DOHH2 (cell line): ENCODE results near the gene SPSB1.

Experiments used
- CTCF ChIP-seq: fragments of 200-600 bp; sonication (generic); IDR thresholded peaks from one replicate; pipeline ENCODE4 v1.5.1; 2014; ENCODE audit warnings: antibody characterized with exemption, mild to moderate bottlenecking, low read depth, low read length; ENCODE audit not compliant: poor library complexity, severe bottlenecking
- EZH2phosphoT487 ChIP-seq: fragments of 200-600 bp; sonication (generic); IDR thresholded peaks from 2 replicates; pipeline ENCODE4 v1.6.1; 2017; ENCODE audit warnings: borderline replicate concordance, mild to moderate bottlenecking, antibody characterized with exemption, low read length, moderate library complexity, mixed read lengths

- TF ChIP-seq CTCF: no peak
- no peak for TF ChIP-seq EZH2phosphoT487
Observed at GRCh38 chr1:9316512-9316911, 23.8 kb downstream of the SPSB1 start.
